A673 (cell line): Measurements from ENCODE around the gene SCG3. TPM values are rescaled to one million over a fixed set of nuclear protein-coding genes. Genes with fewer than 3 reads are reported as not detected.
A peak's percentile ranks its signal among the peaks of the same experiment; 100 is the strongest.

Source experiments
- BruUV-seq: library from RNA; stranded (reverse); fragments of 400-500 nt; replicated peaks from 2 replicates; lab custom pipeline; 2021; lab: Mats Ljungman, UMichigan
- CTCF ChIA-PET: fragments of 300-600 bp; sonication (Branson Sonifier 250); formaldehyde crosslinking; loops from one replicate; lab custom pipeline; 2022; ENCODE audit warnings: antibody characterized with exemption; lab: Charles Lee
- POLR2A ChIA-PET: fragments of 300-600 bp; sonication (Branson Sonifier 250); formaldehyde crosslinking; loops from one replicate; lab custom pipeline; 2022; ENCODE audit warnings: antibody characterized with exemption; ENCODE audit not compliant: low non-redundant PET; lab: Charles Lee
- DNase-seq: peaks from one replicate; pipeline ENCODE4 v3.0.0-alpha.2; 2015; ENCODE audit warnings: low spot score
- H3K27ac ChIP-seq: fragments of 200-600 bp; sonication (generic); 2 replicates; pipeline ENCODE4 v1.5.1; 2016; ENCODE audit warnings: mixed run types, low read depth, mild to moderate bottlenecking, mixed read lengths, antibody characterized with exemption, low read length; ENCODE audit not compliant: poor library complexity, severe bottlenecking
- H3K27me3 ChIP-seq: fragments of 200-600 bp; sonication (generic); replicated peaks from 2 replicates; pipeline ENCODE4 v1.6.1; 2017; ENCODE audit warnings: mixed run types, low read depth, mild to moderate bottlenecking, mixed read lengths, antibody characterized with exemption, low read length; ENCODE audit not compliant: insufficient read depth, poor library complexity
- H3K36me3 ChIP-seq: fragments of 200-600 bp; sonication (generic); 2 replicates; pipeline ENCODE4 v1.6.1; 2016; ENCODE audit warnings: mixed run types, mild to moderate bottlenecking, mixed read lengths, antibody characterized with exemption, low read length; ENCODE audit not compliant: insufficient read depth, poor library complexity, severe bottlenecking
- H3K4me1 ChIP-seq: fragments of 200-600 bp; sonication (generic); 2 replicates; pipeline ENCODE4 v1.6.1; 2017; ENCODE audit warnings: mixed run types, mild to moderate bottlenecking, mixed read lengths, antibody characterized with exemption, low read length; ENCODE audit not compliant: insufficient read depth, poor library complexity, severe bottlenecking
- H3K4me3 ChIP-seq: fragments of 200-600 bp; sonication (generic); 2 replicates; pipeline ENCODE4 v1.5.1; 2016; ENCODE audit warnings: low read depth, mixed run types, mild to moderate bottlenecking, mixed read lengths, low read length; ENCODE audit not compliant: poor library complexity, severe bottlenecking
- H3K9me3 ChIP-seq: fragments of 200-600 bp; sonication (generic); 2 replicates; pipeline ENCODE4 v1.6.1; 2016; ENCODE audit warnings: mixed run types, low read depth, mild to moderate bottlenecking, mixed read lengths, antibody characterized with exemption, low read length; ENCODE audit not compliant: poor library complexity, severe bottlenecking
- CTCF ChIP-seq: fragments of 300-800, 200-600 bp; sonication (generic); conservative IDR thresholded peaks from 2 replicates; pipeline ENCODE4 v1.5.1; 2017; ENCODE audit warnings: low read depth, mild to moderate bottlenecking, antibody characterized with exemption, low read length, moderate library complexity, mixed read lengths
- EZH2 ChIP-seq: fragments of 200-600 bp; sonication (generic); IDR thresholded peaks from 2 replicates; pipeline ENCODE4 v1.6.1; 2017; ENCODE audit warnings: borderline replicate concordance, low read depth, mild to moderate bottlenecking, mixed read lengths, antibody characterized with exemption, low read length; ENCODE audit not compliant: poor library complexity, severe bottlenecking
- intact Hi-C: fragments of 100-400 bp; cut with micrococcal nuclease; formaldehyde crosslinking; loops from one replicate; pipeline ENCODE4 v1.10.0; 2022; ENCODE audit not compliant: unreplicated experiment
- total RNA-seq: library from RNA; stranded (reverse); gene quantifications from 2 replicates; pipeline ENCODE4 v1.2.3, GENCODE V29; 2021

SCG3 gene
- total RNA-seq, 1 experiment from 2014 or later: 0.21 TPM

- POLR2A ChIA-PET: no interaction called here
- BruUV-seq: no TSS peak
- H3K27me3 ChIP-seq: peaks cover 82% of the 10 kb centered on the region
Observed at GRCh38 chr15:51749307-51749706, 68.0 kb downstream of the SCG3 start.

DNA sequence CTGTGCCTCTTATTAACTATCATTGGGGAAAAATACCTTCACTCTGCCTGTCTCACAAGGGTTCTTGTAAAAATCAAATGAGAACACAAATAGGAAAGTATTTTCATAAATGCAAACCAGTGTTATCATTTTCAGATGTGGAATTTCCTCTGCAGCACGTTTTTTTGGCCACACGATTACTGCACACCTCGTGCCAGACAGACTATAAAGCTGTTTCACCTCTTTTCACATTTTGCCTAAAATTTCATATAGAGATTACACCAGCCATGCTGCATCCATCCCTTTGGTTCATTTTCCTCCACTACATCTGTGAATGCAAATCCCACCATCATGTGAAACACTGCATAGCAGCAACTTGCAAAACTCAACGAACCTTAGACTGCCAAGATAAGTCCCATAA lies 68.9 kb downstream of the SCG3 start:
- ChIA-PET CTCF (no interaction called here), POLR2A (no interaction called here)
- no TSS peak for BruUV-seq
- Histone ChIP-seq H3K4me3 (no peak overlapping the region), H3K36me3 (no peaks in the 10 kb centered on the region), H3K9me3 (no peaks in the 10 kb centered on the region), H3K27ac (no peak overlapping the region), H3K27me3 (peaks cover 82% of the 10 kb centered on the region), H3K4me1 (no peaks in the 10 kb centered on the region)
- TF ChIP-seq EZH2: no peak
- TF ChIP-seq CTCF: no peak
- DNase-seq: no peak
- intact Hi-C loops: no loop called here

More at GRCh38 chr15:51749307-51749706, 68.0 kb downstream of the SCG3 start:
- TF ChIP-seq EZH2 (no peak), CTCF (no peak)
- H3K36me3 ChIP-seq: no peaks in the 10 kb centered on the region
- DNase-seq: no peak
- CTCF ChIA-PET: no interaction called here
- intact Hi-C loops: no loop called here
- no peak overlapping the region for H3K4me3 ChIP-seq
- H3K9me3 ChIP-seq: no peaks in the 10 kb centered on the region
- H3K27ac ChIP-seq: no peak overlapping the region
- H3K4me1 ChIP-seq: no peaks in the 10 kb centered on the region

DNA sequence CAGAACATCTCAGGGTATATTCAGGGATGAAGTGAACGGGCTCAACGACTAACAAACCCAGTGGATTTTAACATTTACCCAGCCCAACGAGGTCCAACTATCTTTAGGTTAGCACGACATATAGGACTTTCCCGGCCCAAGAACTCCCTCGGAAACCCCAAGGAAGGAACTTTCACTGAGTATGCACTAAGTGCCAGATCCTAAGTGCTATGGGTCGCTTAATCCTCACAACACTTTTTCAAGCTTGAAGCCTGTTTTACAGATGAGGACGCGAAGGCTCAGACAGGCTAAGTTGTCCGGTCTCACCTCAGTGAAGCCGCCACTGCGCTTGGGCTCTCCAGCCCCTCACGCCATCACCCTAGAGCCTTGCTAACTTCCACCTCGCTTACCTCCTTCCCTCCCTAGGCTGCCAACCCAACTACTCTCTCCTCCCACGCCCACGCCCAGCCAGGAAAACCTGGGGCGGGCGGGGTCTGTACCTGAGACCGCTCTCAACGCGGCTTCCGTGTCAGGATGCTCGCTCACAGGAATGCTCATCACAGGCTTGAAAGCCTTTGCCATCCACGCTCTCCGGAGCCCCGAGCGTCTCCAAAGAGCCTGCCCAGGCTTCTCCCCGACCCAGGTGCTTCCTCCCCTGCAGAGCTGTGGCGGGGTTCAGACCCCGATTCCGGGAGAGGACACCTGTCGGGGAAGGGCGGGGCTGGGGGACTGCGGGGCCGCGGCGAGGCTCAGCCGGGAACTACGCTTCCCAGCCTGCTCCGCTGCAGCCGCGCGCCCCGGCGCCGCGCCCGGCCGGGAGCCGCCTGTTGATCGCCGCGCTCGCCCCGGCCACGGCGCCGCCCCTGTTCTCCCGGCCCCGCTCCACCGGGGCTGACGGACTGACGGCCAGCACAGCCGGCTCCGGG lies 69.7 kb downstream of the SCG3 start, which contains the start of gene TMOD2:
TSS of gene TMOD2 (plus strand) at position 806 of the 905 bp plus-strand sequence. CDS start 14,845 bp downstream, outside the sequence.
- no TSS peak for BruUV-seq
- Histone ChIP-seq H3K27ac (no peak within 1 kb of the TSS), H3K27me3 (peaks cover 82% of the 10 kb centered on the region), H3K36me3 (no peaks in the 10 kb centered on the region), H3K4me1 (no peaks in the 10 kb centered on the region), H3K4me3 (peak within 1 kb of the TSS; percentile 58), H3K9me3 (no peaks in the 10 kb centered on the region)
- ChIA-PET CTCF (interaction anchor here (1.1 kb wide), 1 partner anchor 25 kb away, joined by 4 read pairs; no protein-coding TSS in a partner anchor), POLR2A (no interaction called here)
- intact Hi-C loops: no loop called here
- TF ChIP-seq CTCF: no peak
- no peak for TF ChIP-seq EZH2
- peak; percentile 25 for DNase-seq
